Measurements from ENCODE around the gene SKI. TPM values are rescaled to one million over a fixed set of nuclear protein-coding genes. Genes with fewer than 3 reads are reported as not detected.

The SKI gene
- total RNA-seq, 1 donor from 2014 or later, result 53.8 TPM

DNA sequence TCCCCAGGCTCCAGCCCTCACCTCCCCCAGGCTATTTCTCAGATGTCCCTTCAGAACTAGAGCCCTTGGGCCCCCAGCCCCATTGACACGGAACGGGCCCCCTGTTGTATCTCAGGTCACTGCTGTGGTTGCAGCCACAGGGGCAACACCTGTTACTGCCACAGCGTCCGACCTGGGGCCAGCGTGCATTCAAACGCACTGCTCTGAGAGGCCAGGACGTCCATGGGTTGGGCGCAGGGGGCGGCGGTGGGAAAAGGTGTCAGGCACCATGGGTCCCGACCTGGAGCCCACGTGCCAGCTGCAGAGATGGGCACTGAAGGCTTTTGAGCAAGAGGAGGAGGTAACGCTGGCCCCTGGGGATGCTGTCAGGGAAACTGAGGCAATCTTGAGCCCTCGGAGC is 46.8 kb upstream of the SKI start:
- Histone ChIP-seq H3K27me3 (no peaks in the 10 kb centered on the region), H3K4me1 (no peaks in the 10 kb centered on the region), H3K4me3 (no peak overlapping the region), H3K9me3 (no peaks in the 10 kb centered on the region), H3K27ac (no peak overlapping the region), H3K36me3 (peaks cover 0 to 4% of the 10 kb centered on the region in 2 donors)
- no peak for DNase-seq (ENCODE audit: extremely low spot score in 2 of 2)
- TF ChIP-seq, protein P1, sequence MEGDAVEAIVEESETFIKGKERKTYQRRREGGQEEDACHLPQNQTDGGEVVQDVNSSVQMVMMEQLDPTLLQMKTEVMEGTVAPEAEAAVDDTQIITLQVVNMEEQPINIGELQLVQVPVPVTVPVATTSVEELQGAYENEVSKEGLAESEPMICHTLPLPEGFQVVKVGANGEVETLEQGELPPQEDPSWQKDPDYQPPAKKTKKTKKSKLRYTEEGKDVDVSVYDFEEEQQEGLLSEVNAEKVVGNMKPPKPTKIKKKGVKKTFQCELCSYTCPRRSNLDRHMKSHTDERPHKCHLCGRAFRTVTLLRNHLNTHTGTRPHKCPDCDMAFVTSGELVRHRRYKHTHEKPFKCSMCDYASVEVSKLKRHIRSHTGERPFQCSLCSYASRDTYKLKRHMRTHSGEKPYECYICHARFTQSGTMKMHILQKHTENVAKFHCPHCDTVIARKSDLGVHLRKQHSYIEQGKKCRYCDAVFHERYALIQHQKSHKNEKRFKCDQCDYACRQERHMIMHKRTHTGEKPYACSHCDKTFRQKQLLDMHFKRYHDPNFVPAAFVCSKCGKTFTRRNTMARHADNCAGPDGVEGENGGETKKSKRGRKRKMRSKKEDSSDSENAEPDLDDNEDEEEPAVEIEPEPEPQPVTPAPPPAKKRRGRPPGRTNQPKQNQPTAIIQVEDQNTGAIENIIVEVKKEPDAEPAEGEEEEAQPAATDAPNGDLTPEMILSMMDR (IDR thresholded peaks at IDR 0.05), result no peak
- TF ChIP-seq POLR2A (IDR thresholded peaks at IDR 0.05), result no peak
- TF ChIP-seq POLR2AphosphoS5 (IDR thresholded peaks at IDR 0.05; ENCODE audit: insufficient read depth in 1 of 2, low read depth in 1 of 2), result no peak
- intact Hi-C loops (cut with DNase I), result no loop called here

GRCh38 chr1:2181752-2182151 is 46.4 kb upstream of the SKI start:
- intact Hi-C loops (cut with DNase I), result no loop called here
- no peaks in the 10 kb centered on the region for H3K4me1 ChIP-seq
- H3K27me3 ChIP-seq, result no peaks in the 10 kb centered on the region
- TF ChIP-seq POLR2A (IDR thresholded peaks at IDR 0.05), result no peak
- TF ChIP-seq POLR2AphosphoS5 (IDR thresholded peaks at IDR 0.05; ENCODE audit: insufficient read depth in 1 of 2, low read depth in 1 of 2), result no peak
- TF ChIP-seq, protein P1 (IDR thresholded peaks at IDR 0.05), result no peak
- no peak for DNase-seq (ENCODE audit: extremely low spot score in 2 of 2)
- no peak overlapping the region for H3K27ac ChIP-seq
- H3K36me3 ChIP-seq, result peaks cover 0 to 4% of the 10 kb centered on the region in 2 donors
- no peak overlapping the region for H3K4me3 ChIP-seq
- no peaks in the 10 kb centered on the region for H3K9me3 ChIP-seq

DNA sequence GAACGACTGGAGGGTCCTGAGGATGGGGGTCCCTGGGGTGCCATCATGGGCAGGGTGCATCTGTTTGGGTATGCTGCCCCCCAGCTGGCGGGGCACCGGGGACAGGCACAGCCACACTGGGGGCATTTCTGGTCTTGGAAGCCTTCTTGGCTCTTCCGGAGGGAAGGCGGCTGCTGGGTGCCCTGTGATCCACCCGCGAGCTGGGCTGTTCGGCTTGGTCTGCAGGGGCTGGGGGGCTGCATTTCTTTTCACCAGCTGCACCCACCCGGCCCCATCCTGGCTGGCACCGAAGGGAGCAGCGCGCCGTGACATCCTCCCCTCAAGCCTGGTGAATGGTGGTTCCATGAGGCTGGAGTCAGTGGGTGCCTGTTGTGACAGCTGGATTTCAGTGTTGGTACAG is 45.7 kb upstream of the SKI start:
- no peaks in the 10 kb centered on the region for H3K9me3 ChIP-seq
- H3K4me1 ChIP-seq, result no peaks in the 10 kb centered on the region
- H3K4me3 ChIP-seq, result no peak overlapping the region
- no peak overlapping the region for H3K27ac ChIP-seq
- TF ChIP-seq POLR2A (IDR thresholded peaks at IDR 0.05) (no peak), POLR2AphosphoS5 (IDR thresholded peaks at IDR 0.05; ENCODE audit: insufficient read depth in 1 of 2, low read depth in 1 of 2) (no peak)
- TF ChIP-seq, protein P1 (IDR thresholded peaks at IDR 0.05), result no peak
- no peaks in the 10 kb centered on the region for H3K27me3 ChIP-seq
- intact Hi-C loops (cut with DNase I), result no loop called here
- no peak for DNase-seq (ENCODE audit: extremely low spot score in 2 of 2)
- peaks cover 0 to 4% of the 10 kb centered on the region in 2 donors for H3K36me3 ChIP-seq

- no peak overlapping the region for H3K4me3 ChIP-seq
- H3K4me1 ChIP-seq, result peaks cover 1% of the 10 kb centered on the region
- H3K27me3 ChIP-seq, result no peaks in the 10 kb centered on the region
- TF ChIP-seq POLR2A (IDR thresholded peaks at IDR 0.05) (no peak), POLR2AphosphoS5 (IDR thresholded peaks at IDR 0.05; ENCODE audit: insufficient read depth in 1 of 2, low read depth in 1 of 2) (no peak)
- TF ChIP-seq, protein P1 (IDR thresholded peaks at IDR 0.05), result no peak
- no peak overlapping the region for H3K27ac ChIP-seq
- H3K9me3 ChIP-seq, result no peaks in the 10 kb centered on the region
- DNase-seq (ENCODE audit: extremely low spot score in 2 of 2), result no peak
- peaks cover 0 to 4% of the 10 kb centered on the region in 2 donors for H3K36me3 ChIP-seq
- intact Hi-C loops (cut with DNase I), result no loop called here
Observed at GRCh38 chr1:2183937-2184334, 44.2 kb upstream of the SKI start.

- no peak overlapping the region for H3K27ac ChIP-seq
- H3K9me3 ChIP-seq, result no peaks in the 10 kb centered on the region
- H3K4me1 ChIP-seq, result peaks cover 5% of the 10 kb centered on the region
- H3K27me3 ChIP-seq, result no peaks in the 10 kb centered on the region
- TF ChIP-seq, protein P1 (IDR thresholded peaks at IDR 0.05), result no peak
- TF ChIP-seq POLR2A (IDR thresholded peaks at IDR 0.05) (no peak), POLR2AphosphoS5 (IDR thresholded peaks at IDR 0.05; ENCODE audit: insufficient read depth in 1 of 2, low read depth in 1 of 2) (no peak)
- no peak for DNase-seq (ENCODE audit: extremely low spot score in 2 of 2)
- intact Hi-C loops (cut with DNase I), result no loop called here
- H3K36me3 ChIP-seq, result peaks cover 0 to 4% of the 10 kb centered on the region in 2 donors
- no peak overlapping the region for H3K4me3 ChIP-seq
Observed at GRCh38 chr1:2184531-2184930, 43.6 kb upstream of the SKI start.
